ENCODE results near the gene PBRM1. TPM values are rescaled to one million over a fixed set of nuclear protein-coding genes. Genes with fewer than 3 reads are reported as not detected.

Gene PBRM1
- total RNA-seq = 193 TPM

GRCh38 chr3:52685709-52686691, at the start of gene PBRM1, which contains the start of gene GNL3:
TSS of gene PBRM1 (minus strand) at chr3:52685913.
TSS of gene GNL3 (plus strand) at chr3:52686032. CDS start at chr3:52686093, 61 bp downstream.

DNA sequence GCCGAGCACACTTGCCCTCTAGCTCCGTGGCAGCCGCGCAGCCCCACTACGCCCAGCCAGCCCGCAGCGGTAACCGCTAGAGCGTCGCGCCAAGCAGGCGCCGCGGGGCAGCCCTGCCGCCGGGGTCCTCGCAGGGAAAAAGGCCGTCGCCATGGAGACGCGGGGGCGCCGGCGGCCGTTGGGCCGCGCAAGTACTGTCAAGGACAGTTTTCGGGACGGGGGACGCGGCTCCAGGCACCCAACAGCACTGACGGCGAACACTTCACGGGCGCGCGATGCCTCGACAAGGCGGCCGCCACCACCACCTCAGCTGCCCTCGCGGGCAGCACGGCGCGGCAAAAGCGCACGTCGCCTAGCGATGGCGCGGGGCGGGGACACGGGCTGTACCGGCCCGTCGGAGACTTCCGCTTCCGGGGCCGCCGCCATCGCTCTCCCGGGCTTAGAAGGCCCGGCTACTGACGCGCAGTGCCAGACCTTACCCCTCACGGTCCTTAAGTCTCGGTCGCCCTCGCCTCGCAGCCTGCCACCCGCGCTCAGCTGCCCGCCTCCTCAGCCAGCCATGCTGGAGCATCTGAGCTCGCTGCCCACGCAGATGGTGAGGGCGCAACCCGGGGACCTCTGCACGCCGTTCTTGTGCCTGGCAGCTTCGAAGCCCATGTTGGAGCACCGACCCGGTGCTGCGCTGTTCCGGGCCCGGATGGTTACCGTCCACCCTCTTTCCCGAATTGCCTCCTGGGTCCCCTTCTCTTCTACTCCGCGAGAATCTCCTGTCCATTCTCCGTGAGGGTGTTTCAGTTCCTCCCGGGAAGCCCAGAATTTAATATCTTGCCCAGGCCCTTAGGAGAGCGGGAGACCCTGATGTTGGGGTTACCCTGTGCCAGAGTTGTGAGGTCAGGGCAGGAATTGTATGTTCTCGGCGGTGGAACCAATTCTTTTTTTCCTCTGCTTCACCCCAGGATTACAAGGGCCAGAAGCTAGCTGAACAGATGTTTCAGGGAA, 20.3 kb upstream of the PBRM1 start, which contains the start of the genes GLT8D1 and SPCS1:
Gene GLT8D1 (minus strand): TSS at position 104 of the 999 bp plus-strand sequence. CDS start 5,331 bp downstream, outside the sequence.
Gene SPCS1 (plus strand): TSS at position 419 of the 999 bp plus-strand sequence. CDS start 141 bp downstream, at position 560.

DNA sequence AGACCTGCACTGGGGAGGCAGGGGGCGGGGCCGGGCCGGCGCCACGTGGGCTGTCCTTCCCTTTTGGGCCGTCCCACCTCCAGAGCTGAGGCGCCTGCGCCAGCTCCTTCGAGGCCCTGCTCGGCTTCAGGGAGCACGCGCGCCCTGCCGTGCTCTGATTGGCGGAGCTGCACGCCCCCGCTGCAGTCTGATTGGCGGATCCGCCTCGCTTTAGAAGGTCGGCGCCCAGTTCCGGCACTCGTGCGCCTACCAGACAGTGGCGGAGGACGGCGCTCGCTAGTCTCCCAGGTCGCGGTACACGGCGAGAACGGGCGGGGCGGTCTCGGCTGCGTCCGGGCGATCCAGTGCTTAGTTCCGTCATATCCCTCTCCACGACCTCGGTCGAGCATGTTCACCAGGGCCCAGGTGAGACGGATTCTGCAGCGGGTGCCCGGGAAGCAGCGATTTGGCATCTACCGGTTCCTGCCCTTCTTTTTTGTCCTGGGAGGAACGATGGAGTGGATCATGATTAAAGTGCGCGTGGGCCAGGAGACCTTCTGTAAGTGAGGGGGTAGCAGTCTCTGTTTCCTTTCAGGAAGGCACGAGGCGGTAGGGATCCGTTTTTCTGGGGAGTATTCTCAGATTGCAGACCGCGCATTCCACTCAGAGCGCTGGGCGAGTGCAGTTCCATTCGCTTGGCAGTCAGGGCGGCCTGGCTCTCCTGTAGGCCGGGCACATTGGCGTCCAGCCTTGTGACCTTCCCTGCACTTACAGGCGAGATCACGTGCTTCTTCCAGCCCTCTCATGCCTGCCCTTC, 149.1 kb downstream of the PBRM1 start, which contains the start of gene UQCC5:
Gene UQCC5 (plus strand): TSS at position 237 of the 796 bp plus-strand sequence. CDS start 151 bp downstream, at position 388.

DNA sequence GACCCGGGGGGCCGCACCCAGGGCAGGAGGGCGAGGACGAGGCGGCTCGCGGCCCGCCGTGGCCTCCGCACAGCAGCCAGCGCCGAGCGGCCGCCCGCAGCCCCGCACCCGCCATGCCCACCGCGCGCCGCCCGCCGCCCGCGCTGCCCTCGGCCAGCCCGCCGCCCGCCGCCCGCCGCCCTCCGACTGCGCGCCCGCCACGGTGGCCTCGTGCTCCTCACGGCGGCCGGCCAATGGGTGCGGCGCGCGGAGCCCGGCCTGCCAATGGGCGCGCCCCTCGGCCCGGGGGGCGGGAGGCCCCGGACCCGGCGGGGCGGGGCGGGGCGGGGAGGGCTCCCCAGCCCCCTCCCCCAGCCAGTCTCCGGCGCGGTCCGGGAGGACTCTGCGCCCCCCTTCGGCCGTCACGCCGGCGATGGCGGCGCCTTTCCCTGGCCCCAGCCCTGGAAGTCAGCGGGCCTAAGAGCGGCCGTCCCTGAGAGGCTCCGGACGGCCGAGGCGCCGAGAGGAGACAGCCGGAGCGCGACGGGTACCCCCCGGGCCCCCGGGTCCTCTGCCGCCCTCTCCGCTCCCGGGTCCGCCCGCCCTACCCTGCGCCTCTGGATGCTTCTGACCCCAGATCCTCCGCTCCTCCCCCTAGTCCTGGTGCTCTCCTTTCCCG, 152.0 kb downstream of the PBRM1 start, which contains the start of gene NT5DC2:
Gene NT5DC2 (minus strand): TSS at position 235 of the 658 bp plus-strand sequence. CDS start 120 bp downstream, at position 115.

Other genes starting within 250 kb of the PBRM1 start
- 9.6 TPM for gene SEMA3G, start 240.8 kb downstream of the PBRM1 start, total RNA-seq
- 105 TPM for gene TNNC1, start 231.9 kb downstream of the PBRM1 start, total RNA-seq
- 226 TPM for gene NISCH, start 230.3 kb downstream of the PBRM1 start, total RNA-seq
- 53.9 TPM for gene STAB1, start 190.6 kb downstream of the PBRM1 start, total RNA-seq
- 62.9 TPM for gene NT5DC2, start 152.1 kb downstream of the PBRM1 start, total RNA-seq
- 2.5 TPM for gene UQCC5, start 149.3 kb downstream of the PBRM1 start, total RNA-seq
- 96.2 TPM for gene GNL3, start 119 bp upstream of the PBRM1 start, total RNA-seq
- 115 TPM for gene GLT8D1, start 19.9 kb upstream of the PBRM1 start, total RNA-seq
- 75.8 TPM for gene SPCS1, start 20.2 kb upstream of the PBRM1 start, total RNA-seq
- gene NEK4, start 85.0 kb upstream of the PBRM1 start, total RNA-seq = 64.3 TPM
- not detected for gene ITIH1, start 91.7 kb upstream of the PBRM1 start, total RNA-seq
- 0.66 TPM for gene ITIH3, start 108.9 kb upstream of the PBRM1 start, total RNA-seq
- 4.9 TPM for gene ITIH4, start 144.8 kb upstream of the PBRM1 start, total RNA-seq
- 12.0 TPM for gene MUSTN1, start 149.1 kb upstream of the PBRM1 start, total RNA-seq
- gene STIMATE, start 211.6 kb upstream of the PBRM1 start, total RNA-seq = 12.9 TPM

All from camera-type eye (tissue), 1 donor.